Suppressor macrophage treated with lipopolysaccharide for 1 hour (primary cell): ENCODE results near the gene LPCAT1.
A peak's percentile ranks its signal among the peaks of the same experiment; 100 is the strongest.
"Not testable (repeated sequence)": the region's sequence is repeated elsewhere in the genome, so short reads cannot be mapped to it uniquely, and the experiment has no call there.

Experiments used
- DNase-seq, 3 donors: peaks; one replicate each; pipeline ENCODE4 v3.0.0-alpha.2; 2020 to 2022

LPCAT1 gene

DNA sequence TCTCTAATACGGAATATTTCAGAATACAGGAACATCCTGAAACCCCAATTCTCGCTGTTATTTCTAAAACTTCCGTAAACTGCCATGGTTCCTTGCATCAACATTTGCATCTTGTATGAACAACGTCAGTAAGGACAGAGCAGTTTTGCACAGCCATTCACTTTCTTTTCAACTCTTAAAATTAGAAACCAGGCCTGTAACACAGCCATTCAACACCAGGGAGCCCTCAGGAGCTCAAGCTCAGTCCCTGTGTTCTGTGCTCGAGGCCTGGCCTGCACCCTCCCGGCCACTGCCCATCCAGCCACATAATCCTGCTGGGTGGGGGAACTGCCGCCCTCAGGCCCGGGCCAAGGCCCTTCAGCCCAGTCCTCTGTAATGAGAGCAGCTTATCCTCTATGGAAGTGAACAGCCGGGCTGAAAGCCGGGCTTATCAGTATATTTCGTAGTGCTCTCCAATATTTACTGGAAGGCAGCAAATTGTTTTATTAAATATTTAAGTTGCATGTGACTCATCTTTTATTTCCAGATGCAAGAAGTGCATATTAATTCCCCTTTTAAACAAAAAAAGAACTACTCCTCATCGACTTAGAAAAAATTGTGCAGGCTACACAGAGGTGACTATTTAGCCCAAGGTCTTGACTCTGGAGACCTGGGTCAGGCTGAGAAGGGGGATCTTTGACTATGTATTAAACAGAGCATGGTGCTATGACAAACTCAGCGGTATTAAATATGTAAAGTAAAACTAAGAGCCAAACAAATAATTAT, 45.3 kb downstream of the LPCAT1 start:
- DNase-seq, result peak; percentile 40 to 72 (median 52)

DNA sequence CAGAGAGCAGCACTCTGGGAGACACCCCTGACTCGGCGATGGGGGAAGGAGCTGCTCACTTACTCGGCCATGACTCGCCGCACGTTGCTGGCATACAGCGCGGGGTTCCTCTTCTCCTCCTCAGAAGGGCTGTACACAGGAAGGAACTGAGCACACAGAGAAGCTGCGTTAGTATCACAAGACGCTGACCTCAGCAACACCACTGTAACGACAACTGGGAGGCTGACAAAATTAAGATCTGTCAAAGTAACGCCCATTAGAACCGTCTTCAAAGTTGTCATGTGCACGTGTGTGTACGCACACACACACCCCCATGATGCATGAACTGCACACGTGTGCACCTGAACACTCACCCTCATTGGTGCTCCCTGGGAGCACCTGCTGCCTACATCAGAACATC, 46.4 kb downstream of the LPCAT1 start:
- peak; percentile 93 to 96 (median 96) for DNase-seq

DNA sequence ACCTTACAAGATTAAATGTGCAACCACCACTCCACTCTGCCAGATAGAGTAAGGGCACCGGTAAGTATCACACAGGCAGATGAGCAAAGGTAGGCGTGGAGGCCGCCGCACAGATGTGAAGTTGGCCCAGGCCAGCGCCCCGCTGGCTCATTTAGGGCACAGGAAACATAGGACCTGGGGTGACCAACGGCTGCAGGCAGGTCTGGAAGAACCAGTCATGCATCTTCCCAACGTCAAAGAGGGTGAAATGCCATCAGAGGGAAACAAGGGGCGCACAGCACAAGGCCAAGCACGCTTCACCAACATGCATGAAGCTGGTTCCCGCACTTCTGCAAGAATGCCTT, 46.8 kb downstream of the LPCAT1 start:
- DNase-seq, result no peak

DNA sequence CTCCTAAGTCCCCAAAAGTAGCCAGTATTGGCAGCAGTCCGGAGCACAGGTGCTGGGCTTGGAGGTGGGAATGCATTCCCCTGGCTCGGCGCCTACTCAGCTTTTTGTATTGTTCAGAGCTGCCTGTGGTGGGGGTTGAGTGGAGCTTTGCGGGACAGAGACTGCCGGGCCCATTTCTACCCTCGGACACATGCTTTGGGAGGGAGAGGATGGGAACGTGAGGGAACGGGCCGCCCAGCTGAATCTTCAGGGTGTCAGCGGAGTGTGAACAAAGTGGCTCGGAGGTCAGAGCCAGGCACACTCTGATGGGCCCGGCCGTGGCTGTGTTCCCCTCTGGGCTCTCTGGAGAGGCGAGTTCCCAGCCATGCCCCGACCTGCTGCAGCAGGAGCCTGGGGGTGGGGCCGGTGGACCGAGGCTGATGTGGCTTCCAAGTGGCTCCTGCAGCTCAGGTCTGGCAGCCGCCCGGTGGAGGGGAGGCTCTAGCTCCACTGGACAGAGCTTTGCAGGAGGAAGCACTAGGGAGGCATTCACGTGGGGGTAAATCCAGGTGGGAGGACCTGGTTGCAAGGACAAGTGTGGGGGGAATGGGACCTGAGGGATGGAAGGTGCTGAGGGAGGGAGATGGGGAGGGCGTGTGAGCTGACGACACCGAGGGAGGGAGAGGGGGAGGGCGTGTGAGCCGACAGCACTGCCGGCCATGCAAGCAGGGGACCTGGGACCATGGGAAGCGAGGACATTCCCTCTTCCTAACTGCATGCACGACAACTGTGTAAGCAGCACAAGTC, 47.4 kb downstream of the LPCAT1 start:
- DNase-seq, result no peak

DNA sequence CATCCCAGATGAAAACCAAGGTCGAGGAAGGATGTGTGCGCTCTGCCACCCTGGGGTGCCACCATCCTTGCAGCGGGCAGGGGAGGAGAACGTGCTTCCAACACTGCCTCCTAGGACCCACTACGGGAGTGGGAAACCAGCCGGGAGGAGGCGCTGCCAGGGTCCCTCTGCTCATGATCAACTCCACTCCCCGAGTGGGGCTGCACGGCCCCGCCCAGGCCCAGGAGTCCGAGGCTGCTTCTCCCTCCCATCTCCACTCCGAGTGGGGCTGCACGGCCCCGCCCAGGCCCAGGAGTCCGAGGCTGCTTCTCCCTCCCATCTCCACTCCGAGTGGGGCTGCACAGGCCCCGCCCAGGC, 48.2 kb downstream of the LPCAT1 start:
- DNase-seq, result not testable (repeated sequence)

DNA sequence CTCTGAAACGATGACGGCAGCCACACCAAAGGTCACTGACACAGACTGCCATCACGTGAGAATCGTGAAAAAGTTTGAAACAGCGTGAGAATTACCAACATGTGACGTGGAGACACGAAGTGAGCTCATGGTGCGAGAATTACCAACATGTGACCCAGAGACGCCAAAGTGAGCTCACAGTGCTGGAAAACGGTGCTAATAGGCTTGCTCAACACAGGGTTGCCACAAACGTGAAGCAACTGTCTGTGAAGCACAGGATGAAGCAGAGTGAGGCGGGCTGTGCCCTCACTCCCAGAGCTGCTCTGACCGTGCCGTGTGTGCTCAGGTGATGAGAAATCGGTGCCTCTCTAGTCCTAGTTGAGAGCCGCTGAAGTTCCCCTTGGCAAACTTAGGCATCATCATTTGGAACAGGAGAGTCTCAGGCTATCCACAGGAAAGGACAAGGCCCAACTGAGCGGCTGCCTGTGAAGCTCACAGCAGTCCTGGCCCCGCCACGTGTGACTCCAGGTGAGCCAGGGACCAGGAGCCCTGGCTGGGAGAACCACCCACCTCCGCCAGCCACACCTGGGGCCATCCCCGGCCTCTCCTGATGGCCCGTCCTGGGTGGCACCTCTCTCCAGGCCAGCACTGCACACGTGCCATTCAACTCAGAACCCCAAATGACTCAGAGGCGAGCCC, 48.8 kb downstream of the LPCAT1 start:
- peak; percentile 37 to 71 (median 51) for DNase-seq

DNA sequence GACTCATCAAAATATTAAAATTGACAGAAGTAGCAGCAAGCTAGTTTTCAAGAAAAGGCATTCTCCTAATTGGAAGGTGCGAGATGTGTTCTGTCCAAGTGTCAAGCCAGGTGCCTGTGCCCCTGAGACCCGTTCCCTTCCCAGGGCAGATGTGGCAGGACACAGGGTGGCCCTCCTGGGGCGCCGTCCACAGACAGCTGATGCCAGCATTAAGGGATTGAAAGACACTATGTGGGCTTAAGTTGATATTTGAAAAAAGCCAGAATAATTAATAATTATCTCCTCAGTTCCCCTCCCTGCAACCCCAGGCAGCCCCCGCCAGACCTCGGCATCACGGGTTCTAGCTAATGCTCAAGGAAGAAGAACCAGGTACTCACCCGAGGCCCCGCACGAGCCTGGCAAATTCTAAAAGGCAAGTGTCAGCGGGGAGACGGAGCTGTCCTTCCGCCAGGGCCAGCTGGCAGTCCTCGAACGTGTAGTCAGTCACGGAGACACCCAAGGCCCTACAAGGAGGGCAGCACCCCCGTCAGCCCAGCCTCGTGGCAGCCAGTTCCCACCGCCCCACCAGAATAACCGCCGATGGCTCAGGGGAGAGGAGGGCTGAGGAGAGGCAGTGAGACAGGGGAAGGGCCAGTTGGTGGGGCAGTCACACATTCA, 49.4 kb downstream of the LPCAT1 start:
- DNase-seq, result no peak

DNA sequence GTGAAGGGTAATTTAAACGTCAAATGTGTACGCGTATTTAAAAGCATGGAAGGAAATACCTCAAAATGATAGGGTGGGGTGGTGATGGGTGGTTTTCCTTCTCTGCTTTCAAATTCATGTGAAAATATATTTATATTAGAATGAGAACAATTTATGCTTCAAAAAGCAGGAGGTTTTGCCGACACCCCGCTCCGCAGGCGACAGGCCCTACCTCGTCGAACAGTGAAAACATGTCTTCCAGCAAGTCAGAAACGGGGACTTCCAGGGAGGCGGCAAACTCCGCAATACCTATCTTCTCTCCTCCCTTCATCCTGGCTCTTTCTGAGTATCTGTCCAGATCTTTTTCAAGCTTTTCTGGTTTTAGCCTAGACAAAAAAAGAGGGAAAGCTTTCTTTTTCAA, 50.0 kb downstream of the LPCAT1 start:
- DNase-seq, result no peak

DNA sequence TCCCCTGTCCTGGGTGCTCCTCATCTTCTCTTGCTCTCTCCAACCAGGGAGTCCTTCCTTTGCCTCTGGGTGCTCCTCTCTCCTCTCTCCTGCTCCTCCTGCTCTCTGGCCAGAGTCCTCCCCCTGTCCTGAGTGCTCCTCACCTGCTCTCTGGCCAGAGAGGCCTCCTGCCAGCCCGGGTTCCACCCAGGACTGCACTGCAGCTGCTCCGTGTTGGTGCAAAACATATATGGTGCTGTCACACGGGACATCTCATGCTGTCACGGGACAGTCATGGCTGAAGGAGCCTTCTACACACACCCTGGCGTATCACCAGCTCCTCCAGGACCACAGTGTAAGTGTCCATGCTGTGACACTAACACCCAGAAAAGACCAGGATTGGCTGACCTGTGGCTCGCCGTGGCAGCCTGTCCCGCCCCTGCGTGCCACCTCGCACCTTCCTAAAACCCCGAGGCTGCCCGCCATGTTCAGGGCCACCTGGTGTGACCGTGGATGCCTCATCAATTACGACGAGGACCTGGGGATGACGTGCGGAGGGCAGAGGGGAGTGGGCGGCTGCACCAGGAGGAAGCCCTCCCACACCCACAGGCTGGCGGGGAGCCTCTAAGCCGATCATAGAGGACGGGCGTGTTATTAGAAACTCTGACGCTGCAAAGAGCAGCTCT, 50.7 kb downstream of the LPCAT1 start:
- DNase-seq, result no peak

DNA sequence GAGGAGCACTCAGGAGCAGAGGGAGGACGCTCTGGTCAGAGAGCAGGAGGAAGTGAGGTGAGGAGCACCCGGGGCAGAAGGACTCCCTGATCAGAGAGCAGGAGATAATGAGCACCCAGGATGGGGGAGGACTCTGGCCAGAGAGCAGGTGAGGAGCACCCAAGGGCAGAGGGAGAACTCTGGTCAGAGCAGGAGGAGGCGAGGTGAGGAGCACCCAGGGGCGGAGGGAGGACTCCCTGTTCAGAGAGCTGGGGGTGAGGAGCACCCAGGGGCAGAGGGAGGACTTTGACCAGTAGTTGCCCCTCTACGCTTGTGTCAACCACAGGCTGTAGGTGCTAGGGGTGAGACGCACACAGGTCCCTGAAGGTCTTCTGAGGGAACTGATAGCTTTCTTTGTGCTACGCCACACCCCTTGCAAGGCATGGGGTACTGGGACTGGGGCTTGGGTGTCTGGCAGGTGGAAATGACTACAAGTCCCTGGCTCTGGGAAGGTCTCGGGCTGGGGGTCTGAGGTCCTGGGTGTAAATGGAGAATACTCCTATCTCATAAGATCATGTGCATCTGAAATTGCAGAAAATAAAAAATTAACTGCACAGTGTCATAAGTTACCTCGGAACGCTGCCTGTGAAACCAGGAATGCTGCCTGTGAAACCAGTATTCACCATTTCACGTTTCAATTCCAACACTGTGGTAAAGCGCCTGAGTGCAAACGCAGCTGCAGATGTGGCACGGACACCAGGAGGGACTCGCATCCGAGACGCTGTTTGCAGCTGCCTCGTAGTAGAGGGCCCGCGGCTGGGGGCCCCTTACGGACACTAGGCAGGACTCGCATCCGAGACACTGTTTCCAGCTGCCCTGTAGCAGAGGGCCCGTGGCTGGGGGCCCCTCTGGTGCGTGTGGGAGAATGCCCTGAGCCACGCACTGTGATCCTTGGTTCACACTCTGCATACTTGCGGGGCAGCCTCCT, 51.5 kb downstream of the LPCAT1 start:
- no peak for DNase-seq

DNA sequence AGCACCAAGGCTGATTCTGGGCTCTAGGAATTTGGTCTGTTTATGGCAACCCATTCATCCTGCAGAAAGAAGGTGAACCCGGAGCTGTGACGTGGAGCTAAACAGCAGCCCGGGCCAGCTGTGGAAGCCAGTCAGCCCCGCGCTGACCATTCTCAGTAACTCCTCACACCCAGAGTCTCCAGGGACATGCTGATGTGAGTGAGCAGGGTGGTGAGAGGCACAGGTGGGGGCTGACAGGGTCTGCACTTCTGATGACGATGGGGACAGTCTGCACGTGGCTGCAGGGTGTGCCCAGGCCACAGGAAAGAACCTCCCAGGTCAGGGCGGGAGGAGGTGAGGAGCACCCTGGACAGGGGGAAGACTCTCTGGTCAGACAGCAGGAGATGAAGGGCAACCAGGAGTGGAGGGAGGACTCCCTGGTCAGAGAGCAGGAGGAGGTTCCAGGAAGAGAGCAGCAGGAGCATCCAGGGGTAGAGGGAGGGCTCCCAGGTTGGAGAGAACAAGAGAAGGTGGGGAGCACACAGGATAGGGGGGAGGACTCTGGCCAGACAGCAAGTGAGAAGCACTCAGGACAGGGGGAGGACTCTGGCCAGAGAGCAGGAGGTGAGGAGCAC, 52.4 kb downstream of the LPCAT1 start:
- DNase-seq, result no peak

DNA sequence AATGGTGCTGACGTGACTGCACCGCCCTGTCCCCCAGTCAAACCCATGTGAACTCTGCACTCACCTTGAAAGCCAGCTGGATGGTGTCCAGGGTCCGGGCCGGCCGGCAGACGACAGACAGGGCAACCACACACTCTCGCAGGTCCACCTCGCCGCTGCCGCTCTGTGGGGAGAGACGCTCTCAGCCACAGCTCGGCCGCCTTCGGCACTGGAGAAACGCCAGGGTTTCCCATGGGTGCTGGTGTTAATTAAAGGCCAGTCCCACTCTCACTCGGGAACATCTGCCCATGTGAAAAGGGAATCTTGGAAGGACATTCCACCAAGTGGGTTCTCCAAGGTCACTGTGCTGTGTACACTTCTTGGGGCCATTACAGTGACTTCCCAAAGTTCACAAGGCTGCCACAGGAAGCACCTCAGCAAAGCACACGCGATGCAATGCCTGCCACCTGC, 53.0 kb downstream of the LPCAT1 start:
- DNase-seq, result no peak

DNA sequence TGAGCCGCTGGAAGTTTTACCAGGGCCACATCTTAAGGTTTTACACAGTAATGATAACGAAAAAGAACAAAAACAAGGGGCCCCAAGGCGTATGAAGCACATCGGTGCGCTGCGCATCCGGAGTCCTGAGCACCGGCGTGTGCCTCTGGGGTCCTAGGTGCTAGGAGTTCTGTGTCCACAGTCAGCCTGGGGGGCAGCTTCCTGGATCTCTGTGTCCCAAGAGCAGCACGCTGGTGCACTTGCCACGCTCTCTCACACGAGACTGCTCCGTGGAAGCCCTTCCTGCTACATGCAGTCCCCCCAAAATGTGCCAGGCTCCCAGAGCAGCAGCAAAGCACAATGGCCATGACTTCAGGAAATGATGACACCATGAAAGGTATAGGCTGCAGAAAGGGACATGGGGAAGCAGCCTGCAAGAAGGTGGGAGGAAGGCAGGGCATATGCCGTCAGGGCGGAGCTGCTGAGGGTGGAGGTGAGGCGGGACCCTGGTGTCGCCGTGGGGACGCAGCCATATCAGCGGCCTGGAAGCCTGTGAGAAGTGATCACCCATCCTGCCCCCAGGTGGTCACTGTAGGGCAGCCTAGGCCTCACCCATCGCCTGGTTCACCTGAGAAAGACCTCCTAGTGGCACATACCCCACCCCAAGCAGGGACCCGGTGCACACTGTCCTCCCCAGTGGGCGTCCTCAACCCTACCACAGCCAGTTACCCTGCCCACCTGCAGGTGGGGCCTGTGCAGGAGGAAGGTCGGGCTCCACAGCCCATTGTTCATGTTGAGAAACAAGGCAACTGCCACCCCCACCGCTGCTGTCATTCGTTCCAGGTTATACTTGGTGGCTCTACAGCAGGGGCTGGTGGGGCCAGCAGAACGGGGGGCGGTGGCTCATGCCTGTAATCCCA, 54.9 kb downstream of the LPCAT1 start:
- DNase-seq, result no peak

DNA sequence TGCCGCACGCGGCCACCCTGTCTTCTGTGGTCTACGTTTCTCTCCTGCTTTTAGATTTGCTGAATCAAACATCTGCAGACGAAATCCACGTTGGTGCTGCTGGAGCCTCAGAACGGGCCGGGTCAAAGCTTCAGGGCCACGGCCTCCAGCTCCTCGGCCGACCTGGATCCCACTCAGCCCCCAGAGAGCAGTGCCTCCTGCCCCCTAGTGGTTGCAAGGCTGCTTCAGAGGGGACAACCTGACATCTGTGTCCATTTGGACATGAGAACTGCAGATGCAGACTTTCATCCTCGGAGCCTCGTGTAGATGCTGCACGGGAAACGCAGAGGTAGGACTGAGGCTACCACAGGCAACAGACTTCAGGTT, 55.5 kb downstream of the LPCAT1 start:
- DNase-seq, result peak in 1 of 3 donors; percentile 31

DNA sequence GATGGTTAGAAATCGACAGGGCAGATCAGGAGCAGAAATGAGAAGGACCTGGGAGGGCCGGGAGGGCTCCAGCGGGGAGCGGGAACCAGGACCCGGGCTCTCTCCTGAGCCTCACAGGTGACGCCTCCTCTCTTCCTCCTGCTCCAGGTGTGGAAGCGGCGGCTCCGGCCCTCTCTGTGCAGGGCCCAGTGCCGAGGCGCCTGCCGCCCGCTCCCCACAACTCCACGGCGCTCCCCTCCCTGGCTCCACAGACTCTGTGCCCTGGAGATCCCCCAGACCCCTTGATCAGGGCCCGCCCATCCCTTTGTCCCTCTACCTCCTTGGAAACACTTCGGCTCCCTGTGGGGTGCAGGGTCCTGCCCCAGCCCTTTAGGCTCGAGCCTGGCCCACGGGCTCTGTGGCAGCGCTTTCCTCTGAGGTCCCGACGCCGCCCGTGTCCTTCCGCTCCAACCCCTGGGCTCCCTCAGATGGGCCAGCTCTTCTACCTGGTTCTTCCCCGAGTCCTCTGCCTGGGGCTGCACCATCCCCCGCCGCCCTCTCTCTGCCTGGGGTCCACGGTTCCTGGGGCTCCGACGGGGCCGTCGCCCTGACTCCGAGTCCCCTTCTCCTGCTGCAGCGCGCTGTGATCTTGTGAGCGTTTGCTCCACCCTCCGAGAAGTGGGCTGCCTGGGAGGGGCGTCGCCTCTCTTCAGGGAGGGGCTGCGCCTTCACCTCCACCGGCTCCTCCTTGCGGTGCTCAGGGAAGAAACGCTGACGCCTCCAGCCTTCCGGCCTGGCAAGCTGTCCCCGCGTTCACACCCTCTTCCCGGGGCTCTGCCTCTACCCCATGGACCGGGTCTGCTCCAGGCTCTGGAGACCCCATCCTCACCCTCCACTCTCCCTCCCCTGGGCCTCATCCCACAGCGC, 56.2 kb downstream of the LPCAT1 start:
- no peak for DNase-seq

DNA sequence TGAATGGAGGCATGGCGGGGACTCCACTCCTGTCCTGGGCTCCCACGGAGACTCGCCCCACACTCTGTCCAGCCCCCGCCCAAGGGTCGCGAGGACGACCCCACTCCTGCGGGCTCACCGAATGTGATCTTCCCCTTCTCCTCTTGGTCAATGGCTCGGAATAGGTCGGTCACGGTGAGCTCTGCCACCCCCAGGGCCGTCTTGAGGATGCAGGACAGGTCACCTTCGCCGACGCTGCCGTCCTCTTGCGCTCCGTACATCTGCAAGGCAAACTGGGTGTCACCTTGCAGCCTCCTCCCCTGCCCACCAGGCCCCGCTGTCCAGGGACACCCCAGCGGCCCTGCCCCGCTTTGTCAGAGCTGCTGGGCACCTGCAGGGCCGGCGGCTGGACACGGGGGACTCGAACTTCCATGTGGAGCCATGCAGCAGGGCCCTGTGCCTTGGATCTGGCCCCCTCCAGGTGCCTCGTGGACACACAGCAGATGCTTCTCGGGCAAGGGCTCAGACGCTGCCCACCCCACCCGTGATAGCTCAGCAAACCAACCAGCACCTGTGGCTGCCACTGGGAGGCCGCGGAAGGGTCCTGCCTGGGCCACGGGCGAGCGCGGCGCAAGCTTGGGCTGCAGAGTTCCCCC, 57.0 kb downstream of the LPCAT1 start:
- no peak for DNase-seq

DNA sequence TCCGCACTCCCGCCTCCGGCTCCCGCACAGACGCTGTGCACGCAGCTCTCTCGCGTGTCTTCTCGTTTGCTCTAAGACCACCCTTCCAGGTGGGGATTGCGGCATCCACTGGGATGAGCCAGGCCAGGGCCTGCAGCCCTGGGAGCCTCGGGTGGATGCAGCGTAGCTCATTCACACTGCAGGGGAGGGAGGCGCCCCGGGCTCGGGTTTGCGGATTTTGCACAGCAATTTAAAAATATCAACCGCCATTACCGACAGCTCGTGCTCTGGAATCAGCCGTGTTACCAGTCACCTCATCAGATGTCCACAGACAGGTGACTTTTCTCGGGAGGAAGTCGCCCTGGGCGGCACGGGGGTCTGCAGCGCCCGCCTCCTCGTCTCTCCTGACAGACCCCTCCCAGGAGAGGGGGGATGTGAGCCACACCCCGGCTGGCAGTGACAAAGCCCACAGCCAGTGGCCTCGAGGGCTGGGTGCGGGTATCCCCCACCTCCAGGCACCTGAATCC, 57.7 kb downstream of the LPCAT1 start:
- DNase-seq, result no peak

DNA sequence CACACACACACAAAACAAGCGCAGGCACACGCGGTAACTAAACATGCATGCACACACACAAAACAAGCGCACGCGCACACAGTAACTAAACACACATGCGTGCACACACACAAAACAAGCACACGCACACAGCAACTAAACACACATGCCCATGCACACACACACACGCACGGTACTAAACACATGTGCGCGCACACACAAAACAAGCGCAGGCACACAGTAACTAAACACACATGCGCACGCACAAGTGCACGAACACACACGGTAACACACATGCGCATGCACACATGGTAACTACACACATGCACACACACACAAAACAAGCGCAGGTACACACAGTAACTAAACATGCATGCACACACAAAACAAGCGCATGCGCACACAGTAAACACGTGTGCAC, 58.6 kb downstream of the LPCAT1 start:
- no peak for DNase-seq
